HG02642 (cell line): Measurements from ENCODE around the gene AHRR.

Experiments used
- ATAC-seq: cut with Tn5 transposase; IDR thresholded peaks from one replicate; pipeline ENCODE4 v1.9.1; 2021; ENCODE audit warnings: mild to moderate bottlenecking; ENCODE audit not compliant: unreplicated experiment, poor library complexity

AHRR gene

DNA sequence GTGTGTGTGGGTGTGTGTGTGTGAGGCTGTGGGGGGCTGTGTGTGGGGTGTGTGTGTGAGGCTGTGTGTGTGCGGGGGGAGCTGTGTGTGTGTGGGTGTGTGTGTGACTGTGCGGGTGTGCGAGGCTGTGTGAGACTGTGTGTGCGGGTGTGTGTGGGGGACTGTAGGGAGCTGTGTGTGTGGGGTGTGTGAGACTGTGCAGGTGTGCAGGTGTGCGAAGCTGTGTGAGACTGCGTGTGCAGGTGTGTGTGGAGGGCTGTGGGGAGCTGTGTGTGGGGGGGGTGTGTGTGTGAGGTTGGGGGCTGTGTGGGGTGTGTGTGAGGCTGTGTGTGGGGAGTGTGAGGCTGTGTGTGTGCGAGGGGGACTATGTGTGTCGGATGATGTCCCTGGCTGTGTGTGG, 23.2 kb downstream of the AHRR start:
- no peak for ATAC-seq

- no peak for ATAC-seq
These were observed 24.1 kb downstream of the AHRR start for GRCh38 chr5:345404-346195.

DNA sequence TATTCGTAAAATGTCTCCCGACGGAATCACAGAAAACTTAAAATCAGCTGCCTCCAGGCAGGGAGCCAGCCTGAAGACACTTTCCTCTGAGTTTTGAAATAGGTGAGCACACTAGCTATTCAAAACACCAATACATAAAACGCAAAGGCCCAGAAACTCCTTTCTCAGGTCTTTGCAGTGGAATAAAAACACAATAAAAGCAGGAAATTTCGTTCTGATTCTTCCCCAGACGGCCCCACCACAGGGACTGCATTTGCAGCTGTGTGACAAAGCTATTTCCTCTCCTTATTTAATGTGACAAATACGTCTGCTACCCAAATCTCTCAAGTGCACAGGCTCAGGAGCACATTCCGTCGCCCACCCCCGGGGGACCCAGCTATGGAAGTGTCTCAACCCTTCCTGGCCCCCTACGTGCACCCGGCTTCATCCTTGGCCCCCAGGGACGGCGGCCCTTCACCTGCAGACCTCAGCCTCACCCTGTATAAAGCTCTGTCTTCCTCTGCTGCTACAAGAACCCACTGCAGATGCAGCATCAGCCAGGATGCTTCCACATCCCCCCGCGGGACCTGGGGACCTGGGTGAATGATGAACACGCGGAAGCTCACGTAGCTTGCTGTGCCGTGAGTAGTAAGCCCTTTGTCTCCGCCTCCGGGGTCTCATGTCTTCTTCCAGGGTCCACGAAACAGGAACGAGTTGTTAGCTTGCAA, 24.9 kb downstream of the AHRR start:
- ATAC-seq = no peak

GRCh38 chr5:347712-348284, 26.3 kb downstream of the AHRR start:
- ATAC-seq = no peak

- ATAC-seq = no peak
These were observed 27.2 kb downstream of the AHRR start for GRCh38 chr5:348726-349125.

- no peak for ATAC-seq
These were observed 28.8 kb downstream of the AHRR start for GRCh38 chr5:350355-350754.

- ATAC-seq = no peak
These were observed 29.8 kb downstream of the AHRR start for GRCh38 chr5:351084-351920.

DNA sequence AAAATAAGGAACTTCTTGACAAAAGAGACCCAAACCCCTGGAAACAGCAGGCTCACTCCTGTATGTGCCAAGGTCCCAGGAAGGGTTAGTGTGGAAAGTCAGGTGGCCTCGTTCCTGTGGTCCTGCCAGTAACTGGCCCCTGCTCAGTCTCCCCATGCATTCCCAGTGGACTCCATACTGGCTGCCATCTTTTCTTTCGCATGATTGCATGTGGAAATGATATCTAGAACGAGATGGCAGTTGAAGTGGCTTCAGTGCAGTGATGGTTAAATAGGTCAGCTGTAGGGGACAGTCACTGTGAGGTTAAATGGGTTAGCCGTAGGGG, 30.4 kb downstream of the AHRR start:
- ATAC-seq = no peak

DNA sequence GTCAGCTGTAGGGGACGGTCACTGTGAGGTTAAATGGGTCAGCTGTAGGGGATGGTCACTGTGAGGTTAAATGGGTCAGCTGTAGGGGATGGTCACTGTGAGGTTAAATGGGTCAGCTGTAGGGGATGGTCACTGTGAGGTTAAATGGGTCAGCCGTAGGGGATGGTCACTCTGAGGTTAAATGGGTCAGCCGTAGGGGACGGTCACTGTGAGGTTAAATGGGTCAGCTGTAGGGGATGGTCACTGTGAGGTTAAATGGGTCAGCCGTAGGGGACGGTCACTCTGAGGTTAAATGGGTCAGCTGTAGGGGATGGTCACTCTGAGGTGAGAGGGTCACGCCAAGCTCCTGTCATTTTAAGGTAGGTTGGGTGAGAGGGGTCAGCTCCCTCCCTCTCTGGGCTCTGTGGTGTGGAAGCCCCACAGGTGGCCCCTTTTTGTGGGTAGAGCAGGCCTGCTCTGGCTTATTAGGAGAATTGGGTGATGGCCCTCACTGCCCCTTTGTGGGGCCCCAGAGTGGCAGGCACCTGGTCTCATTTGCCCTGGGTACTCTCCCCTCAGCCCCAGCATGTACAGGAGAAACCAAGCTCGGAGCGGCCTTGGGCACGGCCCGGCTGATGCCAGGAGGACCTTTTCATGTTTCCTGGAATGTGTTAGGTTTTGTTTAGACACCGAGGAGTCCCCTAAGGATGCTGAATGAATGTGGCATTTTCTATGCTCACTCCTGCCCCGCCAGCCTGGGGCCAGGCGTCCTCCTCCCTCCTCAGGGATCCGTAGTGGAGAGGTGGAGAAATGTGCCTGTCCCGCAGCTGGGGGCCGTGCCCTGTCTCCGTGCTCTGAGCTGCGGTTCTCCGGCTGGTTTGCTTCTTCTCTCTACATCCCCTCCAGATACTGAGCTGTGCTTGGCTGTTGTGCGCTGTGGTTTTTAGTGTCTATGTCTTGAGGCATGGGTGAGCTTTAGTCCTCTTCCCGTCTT, 31.4 kb downstream of the AHRR start:
- no peak for ATAC-seq

DNA sequence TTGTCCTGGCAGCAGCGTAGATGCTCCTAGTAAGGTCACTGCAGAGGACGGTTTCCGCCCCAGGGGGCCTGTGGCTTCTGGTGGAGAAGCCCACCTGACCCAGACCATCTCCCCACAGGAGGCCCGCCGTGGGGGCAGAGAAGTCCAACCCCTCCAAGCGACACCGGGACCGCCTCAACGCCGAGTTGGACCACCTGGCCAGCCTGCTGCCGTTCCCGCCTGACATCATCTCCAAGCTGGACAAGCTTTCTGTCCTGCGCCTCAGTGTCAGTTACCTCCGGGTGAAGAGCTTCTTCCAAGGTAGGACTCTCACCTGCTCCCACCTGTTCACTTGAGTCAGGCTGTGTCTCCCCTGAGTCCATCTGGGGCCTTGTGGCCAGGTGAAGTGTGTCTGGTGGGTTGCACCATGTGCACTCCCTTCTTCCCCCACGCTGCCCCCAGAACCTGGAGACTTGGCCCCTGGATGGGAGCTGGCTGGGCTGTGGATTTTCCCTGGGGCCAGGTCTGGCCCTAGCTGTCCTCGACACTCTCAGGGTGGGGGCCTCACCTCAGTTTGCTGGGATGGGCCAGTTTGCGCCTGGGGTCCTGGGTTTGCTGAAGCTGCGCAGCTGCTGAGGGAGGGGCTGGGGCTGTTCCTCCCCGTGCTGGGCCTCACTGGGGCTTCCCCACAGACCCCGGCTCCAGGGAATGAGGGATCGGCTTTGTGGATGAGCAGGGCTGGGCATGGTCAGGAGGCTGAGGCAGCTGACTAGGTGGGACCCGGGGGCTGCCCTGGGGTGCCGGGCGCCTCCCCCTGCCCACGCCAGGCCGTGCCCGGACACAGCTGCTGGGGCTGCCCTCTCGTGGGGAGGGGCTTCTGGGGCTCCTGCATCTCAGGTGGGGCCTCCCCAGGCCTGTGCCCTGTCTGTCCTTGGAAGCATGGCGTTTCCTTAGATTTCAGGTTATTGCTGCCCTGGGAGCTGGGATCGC, 32.4 kb downstream of the AHRR start:
- ATAC-seq = no peak

DNA sequence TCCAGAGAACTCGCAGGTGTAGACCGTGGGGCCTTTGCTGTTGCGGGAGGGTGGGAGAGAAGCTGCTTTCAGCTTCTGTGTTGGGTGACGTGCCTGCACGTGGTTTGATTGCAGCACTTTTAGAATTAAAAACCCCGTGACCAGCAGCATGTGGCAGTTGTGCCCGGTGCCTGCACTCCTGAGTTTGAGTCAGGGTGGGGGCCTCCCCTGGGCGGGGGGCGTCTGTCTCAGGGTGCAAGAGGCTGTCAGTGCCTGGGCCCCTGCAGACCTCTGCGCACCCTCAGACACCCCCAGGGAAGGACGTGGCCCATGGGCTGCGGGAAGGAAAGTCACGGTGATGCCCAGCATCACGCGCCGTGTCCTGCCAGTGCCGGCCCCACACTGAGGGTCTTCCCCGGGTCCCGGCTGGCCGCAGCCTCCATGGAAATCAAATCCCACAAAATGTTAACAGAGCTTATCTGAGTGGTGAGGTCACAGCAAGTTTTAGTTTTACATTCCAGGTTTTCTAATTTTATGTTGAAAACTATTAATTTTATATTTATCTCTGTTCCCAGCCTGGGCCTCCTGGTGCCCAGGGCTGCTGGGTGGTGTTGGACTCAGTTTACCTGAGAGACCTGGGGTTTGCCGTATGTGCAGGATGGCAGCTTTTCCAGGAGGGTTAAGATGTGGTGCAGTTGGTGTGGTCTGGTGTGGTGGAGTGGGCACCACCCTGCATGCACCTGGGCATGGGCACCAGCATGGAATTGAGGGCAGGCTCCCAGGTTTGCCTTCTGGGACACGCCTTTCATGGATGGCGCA, 33.3 kb downstream of the AHRR start:
- ATAC-seq = no peak

GRCh38 chr5:355379-355935, 33.9 kb downstream of the AHRR start:
- ATAC-seq = no peak

- ATAC-seq = no peak
These were observed 34.4 kb downstream of the AHRR start for GRCh38 chr5:355958-356357.

- no peak for ATAC-seq
These were observed 37.9 kb downstream of the AHRR start for GRCh38 chr5:359301-359897.

GRCh38 chr5:360257-361027, 38.9 kb downstream of the AHRR start:
- no peak for ATAC-seq

- no peak for ATAC-seq
These were observed 40.7 kb downstream of the AHRR start for GRCh38 chr5:362189-362588.
